GM21825 (cell line): ENCODE results near the gene PSKH1.

Experiments used
- ATAC-seq: cut with Tn5 transposase; IDR thresholded peaks from one replicate; pipeline ENCODE4 v1.9.1; 2021; ENCODE audit warnings: mild to moderate bottlenecking, moderate library complexity; ENCODE audit not compliant: unreplicated experiment

The PSKH1 gene

GRCh38 chr16:67939507-67940445 is 46.7 kb downstream of the PSKH1 start:
- no peak for ATAC-seq

- no peak for ATAC-seq
These were observed 47.5 kb downstream of the PSKH1 start for GRCh38 chr16:67940446-67941089.

- ATAC-seq = no peak
These were observed 48.6 kb downstream of the PSKH1 start for GRCh38 chr16:67941469-67942199.

- no peak for ATAC-seq
These were observed 49.1 kb downstream of the PSKH1 start for GRCh38 chr16:67942200-67942509.

- ATAC-seq = no peak
These were observed 49.6 kb downstream of the PSKH1 start for GRCh38 chr16:67942510-67943255.

- no peak for ATAC-seq
These were observed 50.2 kb downstream of the PSKH1 start for GRCh38 chr16:67943256-67943618.

GRCh38 chr16:67943619-67944504 is 50.8 kb downstream of the PSKH1 start, which contains the start of gene LCAT:
Gene LCAT, minus strand, starts transcription at chr16:67944120. Its CDS starts 19 bp downstream, at chr16:67944101.
- no peak for ATAC-seq

GRCh38 chr16:67944690-67945391 is 51.8 kb downstream of the PSKH1 start:
- no peak for ATAC-seq

GRCh38 chr16:67945392-67945933 is 52.4 kb downstream of the PSKH1 start:
- no peak for ATAC-seq

GRCh38 chr16:67946128-67946569 is 53.1 kb downstream of the PSKH1 start:
- no peak for ATAC-seq

GRCh38 chr16:67946966-67947558 is 54.0 kb downstream of the PSKH1 start:
- ATAC-seq = no peak

GRCh38 chr16:67948015-67948414 is 55.0 kb downstream of the PSKH1 start:
- no peak for ATAC-seq

GRCh38 chr16:67949645-67950044 is 56.6 kb downstream of the PSKH1 start:
- ATAC-seq = no peak

- ATAC-seq = no peak
These were observed 57.3 kb downstream of the PSKH1 start for GRCh38 chr16:67950335-67950843.

- no peak for ATAC-seq
These were observed 58.4 kb downstream of the PSKH1 start for GRCh38 chr16:67951485-67951884.

GRCh38 chr16:67953641-67954375 is 60.8 kb downstream of the PSKH1 start:
- no peak for ATAC-seq

- ATAC-seq = no peak
These were observed 61.6 kb downstream of the PSKH1 start for GRCh38 chr16:67954421-67955196.
